Fibroblast of lung (primary cell): ENCODE data around the gene TAS2R7. TPM values are rescaled to one million over a fixed set of nuclear protein-coding genes. Genes with fewer than 3 reads are reported as not detected.

Experiments used
- DNase-seq, 2 donors: peaks; one replicate each; pipeline versions ENCODE4 v3.0.0 to v3.0.0-alpha.2; 2010; ENCODE audit warnings: low read depth in 2 of 2
- H2AFZ ChIP-seq: 2 replicates; pipeline ENCODE4 v1.5.1; 2012; ENCODE audit warnings: low read length, control low read depth, inconsistent platforms
- H3K27ac ChIP-seq: 2 replicates; pipeline ENCODE4 v1.5.1; 2011; ENCODE audit warnings: low read length, control low read depth; ENCODE audit not compliant: insufficient read depth
- H3K27me3 ChIP-seq: 2 replicates; pipeline ENCODE4 v1.5.1; 2011; ENCODE audit warnings: mild to moderate bottlenecking, low read length; ENCODE audit not compliant: control insufficient read depth, insufficient read depth
- H3K36me3 ChIP-seq: 2 replicates; pipeline ENCODE4 v1.5.1; 2011; ENCODE audit warnings: low read length; ENCODE audit not compliant: control insufficient read depth, insufficient read depth
- H3K4me1 ChIP-seq: 2 replicates; pipeline ENCODE4 v1.5.1; 2011; ENCODE audit warnings: low read length; ENCODE audit not compliant: control insufficient read depth, insufficient read depth; ENCODE audit errors: extremely low read depth
- H3K4me2 ChIP-seq: 2 replicates; pipeline ENCODE4 v1.5.1; 2011; ENCODE audit warnings: low read length, control low read depth; ENCODE audit not compliant: insufficient read depth; ENCODE audit errors: extremely low read depth
- H3K4me3 ChIP-seq, 4 experiments: fragments of 200-600 bp in 1 of 4; sonication (generic) in 1 of 4; replicated peaks in 1 of 4; 2 replicates each; pipeline ENCODE4 v1.5.1; 2011 to 2016; ENCODE audit warnings: low read length in 4 of 4, low read depth in 3 of 4, mild to moderate bottlenecking in 3 of 4, control low read depth in 2 of 4, inconsistent platforms in 1 of 4, mixed read lengths in 1 of 4; ENCODE audit not compliant: insufficient read depth in 1 of 4; ENCODE audit errors: control extremely low read depth in 1 of 4
- H3K79me2 ChIP-seq: 2 replicates; pipeline ENCODE4 v1.5.1; 2012; ENCODE audit warnings: mild to moderate bottlenecking, low read length, inconsistent platforms; ENCODE audit not compliant: control insufficient read depth, insufficient read depth
- H3K9ac ChIP-seq: 2 replicates; pipeline ENCODE4 v1.5.1; 2011; ENCODE audit warnings: mild to moderate bottlenecking, low read length, control low read depth; ENCODE audit not compliant: insufficient read depth
- H3K9me3 ChIP-seq: 2 replicates; pipeline ENCODE4 v1.5.1; 2012; ENCODE audit warnings: low read depth, low read length; ENCODE audit not compliant: control insufficient read depth, insufficient read depth
- H4K20me1 ChIP-seq: 2 replicates; pipeline ENCODE4 v1.5.1; 2011; ENCODE audit warnings: low read length; ENCODE audit not compliant: control insufficient read depth, insufficient read depth; ENCODE audit errors: extremely low read depth
- EZH2 ChIP-seq: IDR thresholded peaks from 2 replicates; pipeline ENCODE4 v1.5.1; 2012; ENCODE audit warnings: low read length, control low read depth, mild to moderate bottlenecking; ENCODE audit errors: missing control alignments
- polyA plus RNA-seq, 2 donors: library from polyadenylated mRNA; depleted of rRNA in 1 of 2; stranded (reverse) in 1 of 2; unstranded in 1 of 2; fragments of >200 nt; gene quantifications; 2 replicates each; pipeline ENCODE4 v1.2.1, GENCODE V29; 2011 to 2012; ENCODE audit warnings: missing spikeins in 1 of 2
- total RNA-seq: library from RNA; depleted of rRNA; stranded (reverse); fragments of >200 nt; gene quantifications from 2 replicates; pipeline ENCODE4 v1.2.1, GENCODE V29; 2014
- TF ChIP-seq, protein P1 (sequence below), 2 donors: IDR thresholded peaks in 1 of 2; conservative IDR thresholded peaks in 1 of 2; 1 replicate in 1 of 2; 2 replicates in 1 of 2; pipeline ENCODE4 v1.5.1; 2011 to 2012; ENCODE audit warnings: low read length in 2 of 2, control low read depth in 1 of 2, inconsistent platforms in 1 of 2, low read depth in 1 of 2, mild to moderate bottlenecking in 1 of 2

Gene TAS2R7
- total and polyA plus RNA-seq, 2 donors (not counting 1 experiment from before 2014, with no cell fraction given) = not detected

DNA sequence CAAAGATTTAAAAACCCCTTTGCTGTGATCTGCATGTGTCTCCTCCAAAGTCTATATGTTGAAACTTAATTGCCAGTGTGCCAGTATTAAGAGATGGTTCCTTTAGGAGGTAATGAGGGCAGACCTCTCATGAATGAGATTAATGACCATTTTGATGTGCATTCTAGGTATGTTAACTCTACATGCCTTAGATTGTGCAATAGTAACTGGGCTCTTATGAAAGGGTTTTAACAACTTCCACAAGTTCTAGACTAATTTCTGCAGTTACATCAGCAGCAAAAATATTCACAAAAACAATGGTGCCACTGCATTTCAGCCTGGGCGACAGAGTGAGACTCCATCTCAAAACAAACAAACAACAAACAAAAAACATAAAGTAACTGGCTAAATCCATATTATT lies 27.6 kb upstream of the TAS2R7 start:
- H3K27me3 ChIP-seq = no peaks in the 10 kb centered on the region
- H3K4me2 ChIP-seq = no peak overlapping the region
- TF ChIP-seq, protein P1, sequence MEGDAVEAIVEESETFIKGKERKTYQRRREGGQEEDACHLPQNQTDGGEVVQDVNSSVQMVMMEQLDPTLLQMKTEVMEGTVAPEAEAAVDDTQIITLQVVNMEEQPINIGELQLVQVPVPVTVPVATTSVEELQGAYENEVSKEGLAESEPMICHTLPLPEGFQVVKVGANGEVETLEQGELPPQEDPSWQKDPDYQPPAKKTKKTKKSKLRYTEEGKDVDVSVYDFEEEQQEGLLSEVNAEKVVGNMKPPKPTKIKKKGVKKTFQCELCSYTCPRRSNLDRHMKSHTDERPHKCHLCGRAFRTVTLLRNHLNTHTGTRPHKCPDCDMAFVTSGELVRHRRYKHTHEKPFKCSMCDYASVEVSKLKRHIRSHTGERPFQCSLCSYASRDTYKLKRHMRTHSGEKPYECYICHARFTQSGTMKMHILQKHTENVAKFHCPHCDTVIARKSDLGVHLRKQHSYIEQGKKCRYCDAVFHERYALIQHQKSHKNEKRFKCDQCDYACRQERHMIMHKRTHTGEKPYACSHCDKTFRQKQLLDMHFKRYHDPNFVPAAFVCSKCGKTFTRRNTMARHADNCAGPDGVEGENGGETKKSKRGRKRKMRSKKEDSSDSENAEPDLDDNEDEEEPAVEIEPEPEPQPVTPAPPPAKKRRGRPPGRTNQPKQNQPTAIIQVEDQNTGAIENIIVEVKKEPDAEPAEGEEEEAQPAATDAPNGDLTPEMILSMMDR (conservative IDR thresholded peaks at IDR 0.05 in 1 of 2, IDR thresholded peaks at IDR 0.05 in 1 of 2; ENCODE audit: low read depth in 1 of 2, low read length in 2 of 2) = no peak
- TF ChIP-seq EZH2 = no peak
- no peaks in the 10 kb centered on the region for H3K79me2 ChIP-seq
- no peak overlapping the region for H2AFZ ChIP-seq
- no peak overlapping the region for H3K27ac ChIP-seq
- H3K9me3 ChIP-seq = no peaks in the 10 kb centered on the region
- no peaks in the 10 kb centered on the region for H4K20me1 ChIP-seq
- H3K4me3 ChIP-seq = no peak overlapping the region
- H3K9ac ChIP-seq = no peak overlapping the region
- peak in 1 of 2 donors; percentile 33 for DNase-seq
- H3K36me3 ChIP-seq = no peaks in the 10 kb centered on the region
- H3K4me1 ChIP-seq = no peaks in the 10 kb centered on the region

DNA sequence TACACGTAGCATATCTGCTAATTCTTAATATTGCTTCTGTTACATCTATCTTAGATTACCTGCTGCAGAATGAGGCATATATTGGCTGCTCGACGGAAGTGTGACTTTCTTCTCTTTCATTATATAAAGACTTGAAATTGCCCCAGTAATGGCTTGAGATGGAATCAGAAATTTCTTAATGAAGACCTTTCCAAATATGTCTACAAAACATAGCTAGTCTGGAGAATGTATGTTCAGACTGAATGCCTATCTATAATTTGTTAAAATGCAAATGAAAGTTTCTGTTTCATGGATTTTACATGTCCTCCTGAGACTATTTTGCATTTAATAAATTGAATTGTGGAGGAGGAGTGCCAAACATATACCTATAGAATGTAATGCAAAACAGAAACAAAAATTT lies 23.8 kb upstream of the TAS2R7 start, which contains the start of gene TAS2R10:
TSS of gene TAS2R10 (minus strand) at position 101 of the 400 bp plus-strand sequence. CDS start at position 12, 89 bp downstream.
- DNase-seq = no peak
- Histone ChIP-seq H3K4me1 (no peaks in the 10 kb centered on the region), H3K36me3 (no peaks in the 10 kb centered on the region), H3K4me3 (no peak within 1 kb of the TSS), H2AFZ (no peak within 1 kb of the TSS), H3K27me3 (no peaks in the 10 kb centered on the region), H3K27ac (no peak within 1 kb of the TSS), H4K20me1 (no peaks in the 10 kb centered on the region), H3K9me3 (no peaks in the 10 kb centered on the region), H3K4me2 (no peak within 1 kb of the TSS), H3K79me2 (no peaks in the 10 kb centered on the region), H3K9ac (no peak within 1 kb of the TSS)
- no peak for TF ChIP-seq EZH2
- TF ChIP-seq, protein P1 (conservative IDR thresholded peaks at IDR 0.05 in 1 of 2, IDR thresholded peaks at IDR 0.05 in 1 of 2; ENCODE audit: low read depth in 1 of 2, low read length in 2 of 2) = no peak

DNA sequence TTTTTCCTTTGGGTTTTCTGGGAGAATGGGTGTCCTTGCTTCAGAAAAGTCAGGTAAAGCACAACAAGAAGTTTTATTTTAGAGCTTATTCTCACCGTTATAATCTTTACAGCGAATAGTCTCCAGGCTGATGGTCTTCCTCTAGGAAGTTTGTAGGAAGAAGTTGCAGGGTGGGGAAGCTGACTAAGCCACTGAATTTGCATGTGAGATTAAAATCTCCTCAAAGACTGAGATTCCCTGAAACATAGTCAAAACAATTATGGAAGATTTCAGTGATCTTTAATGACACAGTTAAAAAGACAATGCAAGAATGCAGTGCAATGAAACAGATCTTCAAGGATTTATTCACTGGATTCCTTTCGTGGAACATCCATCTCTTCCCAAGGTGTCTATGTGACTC lies 22.5 kb upstream of the TAS2R7 start:
- DNase-seq = no peak

More for the DNA sequence above, 22.5 kb upstream of the TAS2R7 start:
- no peak overlapping the region for H2AFZ ChIP-seq
- no peak overlapping the region for H3K9ac ChIP-seq
- H3K79me2 ChIP-seq = no peaks in the 10 kb centered on the region
- H3K27me3 ChIP-seq = no peaks in the 10 kb centered on the region
- TF ChIP-seq, protein P1 (conservative IDR thresholded peaks at IDR 0.05 in 1 of 2, IDR thresholded peaks at IDR 0.05 in 1 of 2; ENCODE audit: low read depth in 1 of 2, low read length in 2 of 2) = no peak
- H3K27ac ChIP-seq = no peak overlapping the region
- no peaks in the 10 kb centered on the region for H3K36me3 ChIP-seq
- no peak overlapping the region for H3K4me3 ChIP-seq
- H4K20me1 ChIP-seq = no peaks in the 10 kb centered on the region
- no peaks in the 10 kb centered on the region for H3K9me3 ChIP-seq
- H3K4me2 ChIP-seq = no peak overlapping the region
- no peaks in the 10 kb centered on the region for H3K4me1 ChIP-seq
